DND-41 (cell line): ENCODE measurements around the gene RNF114.

Experiments
- ATAC-seq: fragments of 200-7000 bp; cut with Tn5 transposase; 3 replicates; pipeline ENCODE4 v1.9.1; 2021; ENCODE audit warnings: low read depth; ENCODE audit not compliant: insufficient read depth
- DNase-seq: peaks from one replicate; pipeline ENCODE4 v3.0.0-alpha.2; 2020
- H2AFZ ChIP-seq: 2 replicates; pipeline ENCODE4 v1.6.0; 2012; ENCODE audit warnings: low read depth, low read length
- H3K27ac ChIP-seq: 2 replicates; pipeline ENCODE4 v1.5.1; 2012; ENCODE audit warnings: low read length, inconsistent platforms
- H3K27me3 ChIP-seq: fragments of 200-600 bp; sonication (generic); 2 replicates; pipeline ENCODE4 v1.6.0; 2012; ENCODE audit warnings: low read length, mild to moderate bottlenecking, inconsistent platforms; ENCODE audit not compliant: insufficient read depth, poor library complexity
- H3K36me3 ChIP-seq: 2 replicates; pipeline ENCODE4 v1.5.1; 2012; ENCODE audit warnings: low read length, inconsistent platforms; ENCODE audit not compliant: insufficient read depth
- H3K4me1 ChIP-seq: 2 replicates; pipeline ENCODE4 v1.5.1; 2012; ENCODE audit warnings: mild to moderate bottlenecking, low read length; ENCODE audit not compliant: insufficient read depth
- H3K4me2 ChIP-seq: 2 replicates; pipeline ENCODE4 v1.6.0; 2012; ENCODE audit warnings: mild to moderate bottlenecking, moderate library complexity, low read length, inconsistent platforms; ENCODE audit not compliant: insufficient read depth
- H3K4me3 ChIP-seq, 2 experiments: fragments of 200-600 bp in 1 of 2; shearing (Covaris generic) in 1 of 2; 2 replicates each; pipeline ENCODE4 v1.5.1; 2012 to 2016; ENCODE audit warnings: inconsistent platforms in 2 of 2, low read length in 2 of 2, mild to moderate bottlenecking in 2 of 2, low read depth in 1 of 2, moderate library complexity in 1 of 2
- H3K79me2 ChIP-seq: 2 replicates; pipeline ENCODE4 v1.6.0; 2012; ENCODE audit warnings: low read length, inconsistent platforms; ENCODE audit not compliant: insufficient read depth
- H3K9ac ChIP-seq: 2 replicates; pipeline ENCODE4 v1.6.0; 2012; ENCODE audit warnings: low read depth, mild to moderate bottlenecking, inconsistent platforms, low read length, moderate library complexity
- H3K9me3 ChIP-seq: 2 replicates; pipeline ENCODE4 v1.5.1; 2012; ENCODE audit warnings: low read length, moderate library complexity, mild to moderate bottlenecking, inconsistent platforms; ENCODE audit not compliant: insufficient read depth, severe bottlenecking
- H4K20me1 ChIP-seq: 2 replicates; pipeline ENCODE4 v1.6.0; 2012; ENCODE audit warnings: low read length; ENCODE audit not compliant: insufficient read depth
- EZH2 ChIP-seq: IDR thresholded peaks from 3 replicates; pipeline ENCODE4 v1.6.1; 2012; ENCODE audit warnings: borderline replicate concordance, low read depth, mild to moderate bottlenecking, moderate library complexity, low read length, inconsistent platforms; ENCODE audit not compliant: severe bottlenecking
- TF ChIP-seq, protein P1 (sequence below): IDR thresholded peaks from 2 replicates; pipeline ENCODE4 v1.5.1; 2012; ENCODE audit warnings: borderline replicate concordance, low read length, moderate library complexity, mild to moderate bottlenecking; ENCODE audit not compliant: poor library complexity, severe bottlenecking; ENCODE audit errors: extremely low read depth

Gene RNF114

DNA sequence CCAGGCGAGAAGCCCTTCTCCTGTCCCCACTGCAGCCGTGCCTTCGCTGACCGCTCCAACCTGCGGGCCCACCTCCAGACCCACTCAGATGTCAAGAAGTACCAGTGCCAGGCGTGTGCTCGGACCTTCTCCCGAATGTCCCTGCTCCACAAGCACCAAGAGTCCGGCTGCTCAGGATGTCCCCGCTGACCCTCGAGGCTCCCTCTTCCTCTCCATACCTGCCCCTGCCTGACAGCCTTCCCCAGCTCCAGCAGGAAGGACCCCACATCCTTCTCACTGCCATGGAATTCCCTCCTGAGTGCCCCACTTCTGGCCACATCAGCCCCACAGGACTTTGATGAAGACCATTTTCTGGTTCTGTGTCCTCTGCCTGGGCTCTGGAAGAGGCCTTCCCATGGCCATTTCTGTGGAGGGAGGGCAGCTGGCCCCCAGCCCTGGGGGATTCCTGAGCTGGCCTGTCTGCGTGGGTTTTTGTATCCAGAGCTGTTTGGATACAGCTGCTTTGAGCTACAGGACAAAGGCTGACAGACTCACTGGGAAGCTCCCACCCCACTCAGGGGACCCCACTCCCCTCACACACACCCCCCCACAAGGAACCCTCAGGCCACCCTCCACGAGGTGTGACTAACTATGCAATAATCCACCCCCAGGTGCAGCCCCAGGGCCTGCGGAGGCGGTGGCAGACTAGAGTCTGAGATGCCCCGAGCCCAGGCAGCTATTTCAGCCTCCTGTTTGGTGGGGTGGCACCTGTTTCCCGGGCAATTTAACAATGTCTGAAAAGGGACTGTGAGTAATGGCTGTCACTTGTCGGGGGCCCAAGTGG, 51.9 kb downstream of the RNF114 start:
- no peaks in the 10 kb centered on the region for H3K79me2 ChIP-seq
- H3K4me1 ChIP-seq: peaks cover 7% of the 10 kb centered on the region
- no peaks in the 10 kb centered on the region for H3K9me3 ChIP-seq
- no peak overlapping the region for H3K4me3 ChIP-seq
- DNase-seq: no peak
- no peak overlapping the region for H3K27ac ChIP-seq
- H2AFZ ChIP-seq: no peak overlapping the region
- TF ChIP-seq, protein P1, sequence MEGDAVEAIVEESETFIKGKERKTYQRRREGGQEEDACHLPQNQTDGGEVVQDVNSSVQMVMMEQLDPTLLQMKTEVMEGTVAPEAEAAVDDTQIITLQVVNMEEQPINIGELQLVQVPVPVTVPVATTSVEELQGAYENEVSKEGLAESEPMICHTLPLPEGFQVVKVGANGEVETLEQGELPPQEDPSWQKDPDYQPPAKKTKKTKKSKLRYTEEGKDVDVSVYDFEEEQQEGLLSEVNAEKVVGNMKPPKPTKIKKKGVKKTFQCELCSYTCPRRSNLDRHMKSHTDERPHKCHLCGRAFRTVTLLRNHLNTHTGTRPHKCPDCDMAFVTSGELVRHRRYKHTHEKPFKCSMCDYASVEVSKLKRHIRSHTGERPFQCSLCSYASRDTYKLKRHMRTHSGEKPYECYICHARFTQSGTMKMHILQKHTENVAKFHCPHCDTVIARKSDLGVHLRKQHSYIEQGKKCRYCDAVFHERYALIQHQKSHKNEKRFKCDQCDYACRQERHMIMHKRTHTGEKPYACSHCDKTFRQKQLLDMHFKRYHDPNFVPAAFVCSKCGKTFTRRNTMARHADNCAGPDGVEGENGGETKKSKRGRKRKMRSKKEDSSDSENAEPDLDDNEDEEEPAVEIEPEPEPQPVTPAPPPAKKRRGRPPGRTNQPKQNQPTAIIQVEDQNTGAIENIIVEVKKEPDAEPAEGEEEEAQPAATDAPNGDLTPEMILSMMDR: no peak
- no peak for TF ChIP-seq EZH2
- no peak overlapping the region for H3K4me2 ChIP-seq
- peaks cover 12% of the 10 kb centered on the region for H4K20me1 ChIP-seq
- peaks cover 4% of the 10 kb centered on the region for H3K27me3 ChIP-seq
- no peak overlapping the region for H3K9ac ChIP-seq
- no peaks in the 10 kb centered on the region for H3K36me3 ChIP-seq
- no peak for ATAC-seq

DNA sequence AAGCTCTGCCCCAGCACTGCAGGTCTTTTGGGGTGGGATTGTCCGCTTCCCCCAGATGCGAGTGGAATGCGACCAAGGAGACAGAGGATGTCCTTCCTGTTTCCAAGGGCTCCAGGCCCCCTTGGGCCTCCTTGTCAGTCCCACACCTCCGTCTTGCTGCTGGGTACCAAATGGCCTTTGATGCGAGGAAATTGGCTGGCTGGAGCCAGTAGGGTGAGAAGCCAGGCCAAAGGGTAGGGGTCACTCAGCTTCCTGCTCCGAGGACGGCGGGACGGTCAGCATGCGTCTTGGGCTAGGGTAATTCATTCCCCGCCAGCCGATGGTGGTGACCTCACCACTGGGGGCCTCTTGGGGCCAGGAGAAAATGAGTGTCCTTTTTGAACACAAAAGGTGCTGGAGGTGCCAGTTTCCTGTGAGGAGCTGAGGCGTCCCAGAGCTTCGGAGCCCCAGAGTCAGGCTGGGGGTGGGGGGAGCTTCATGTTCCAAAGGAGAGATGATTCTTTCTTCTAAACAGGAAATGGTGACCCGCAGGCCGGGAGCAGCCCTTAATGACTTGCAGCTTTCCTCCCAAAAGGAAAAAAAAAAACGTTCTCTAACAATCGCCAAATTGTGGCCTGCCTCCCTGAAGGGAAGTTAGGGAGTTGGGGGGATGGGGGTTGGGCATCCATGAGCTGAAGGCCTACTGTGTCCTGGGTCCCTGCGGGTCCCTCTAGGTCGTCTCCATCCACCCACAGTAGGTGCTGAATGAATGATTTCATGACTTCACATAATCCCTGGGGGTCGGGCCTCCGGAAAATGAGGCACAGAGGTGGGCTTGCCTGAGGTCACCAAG, 53.3 kb downstream of the RNF114 start:
- Histone ChIP-seq H3K27ac (no peak overlapping the region), H3K27me3 (peaks cover 2% of the 10 kb centered on the region), H3K9ac (no peak overlapping the region), H2AFZ (no peak overlapping the region), H3K4me3 (no peak overlapping the region), H4K20me1 (no peaks in the 10 kb centered on the region), H3K4me2 (no peak overlapping the region), H3K4me1 (no peaks in the 10 kb centered on the region), H3K36me3 (no peaks in the 10 kb centered on the region), H3K9me3 (no peaks in the 10 kb centered on the region), H3K79me2 (no peaks in the 10 kb centered on the region)
- TF ChIP-seq, protein P1: no peak
- no peak for TF ChIP-seq EZH2
- DNase-seq (no peak), ATAC-seq (no peak)

DNA sequence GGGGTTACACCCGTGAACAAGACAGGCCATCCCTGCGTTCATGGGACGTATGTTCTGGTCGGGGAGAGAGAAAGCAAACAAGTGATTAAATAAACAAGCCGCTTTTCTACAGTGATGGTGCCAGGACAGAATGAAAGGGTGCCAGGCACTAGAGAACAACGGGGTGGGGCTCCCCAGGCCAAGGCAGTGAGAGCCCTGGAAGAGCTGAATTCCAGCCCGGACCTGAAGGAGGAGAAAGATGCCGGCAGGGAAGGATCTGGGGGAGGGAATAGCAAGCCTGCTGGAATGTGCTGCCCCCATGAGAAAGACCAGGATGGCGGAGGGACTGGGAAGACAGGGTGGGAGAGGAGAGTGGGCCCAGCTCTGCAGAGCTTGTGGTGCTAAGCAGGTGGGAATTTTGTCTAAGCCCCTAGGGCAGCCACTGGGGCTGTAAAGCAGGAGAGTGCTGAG, 54.1 kb downstream of the RNF114 start:
- DNase-seq (no peak), ATAC-seq (no peak)
- Histone ChIP-seq H3K9me3 (no peaks in the 10 kb centered on the region), H3K9ac (no peak overlapping the region), H3K4me2 (no peak overlapping the region), H3K36me3 (no peaks in the 10 kb centered on the region), H3K4me1 (no peaks in the 10 kb centered on the region), H3K4me3 (no peak overlapping the region), H3K27me3 (peaks cover 2% of the 10 kb centered on the region), H2AFZ (no peak overlapping the region), H3K27ac (no peak overlapping the region), H4K20me1 (no peaks in the 10 kb centered on the region), H3K79me2 (no peaks in the 10 kb centered on the region)
- TF ChIP-seq, protein P1: no peak
- TF ChIP-seq EZH2: no peak
